ENCODE results near the gene LGALS12.
"Not testable (repeated sequence)": the region's sequence is repeated elsewhere in the genome, so short reads cannot be mapped to it uniquely, and the experiment has no call there.

Gene LGALS12

DNA sequence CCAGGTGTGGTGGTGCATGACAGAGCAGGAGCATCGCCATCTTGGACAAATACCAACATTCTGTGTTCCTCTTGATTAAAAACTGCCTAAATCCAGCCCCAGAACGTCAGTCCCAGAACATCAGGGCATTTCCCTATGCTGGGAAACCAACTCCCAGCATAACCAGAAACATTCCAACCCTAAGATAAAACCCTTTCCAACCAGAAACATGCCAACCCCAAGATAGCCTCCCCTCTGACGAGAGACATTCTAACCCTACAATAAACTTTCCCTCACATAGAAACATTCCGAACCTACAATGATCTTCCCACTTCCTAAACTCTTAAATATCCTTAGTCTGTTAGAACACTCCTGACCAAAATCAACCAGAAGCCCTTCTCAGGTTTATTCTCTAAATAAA, 42.3 kb downstream of the LGALS12 start:
- no peak for TF ChIP-seq CTCF (IDR thresholded peaks at IDR 0.05; ENCODE audit: low read depth, low read length, missing control alignments)
- DNase-seq = no peak

DNA sequence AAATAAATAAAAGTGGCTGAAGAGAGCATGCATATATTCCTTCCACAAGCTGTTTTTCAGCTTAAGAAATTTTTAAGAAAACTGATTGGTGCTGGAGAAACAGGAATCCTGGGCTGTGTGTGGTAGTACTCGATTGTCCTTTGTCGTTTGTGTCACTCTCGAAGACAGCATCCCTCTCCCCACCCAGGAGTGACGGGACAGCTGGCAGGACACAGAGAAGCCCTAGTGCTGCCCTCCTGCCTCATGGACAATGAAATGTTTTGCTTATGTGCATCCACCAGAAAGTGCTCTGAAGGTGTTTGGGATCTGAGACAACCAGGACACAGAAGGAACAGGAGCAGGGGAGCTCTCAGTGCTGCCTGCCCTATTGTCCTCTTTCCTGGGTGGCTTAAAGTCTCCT, 43.5 kb downstream of the LGALS12 start:
- TF ChIP-seq CTCF (IDR thresholded peaks at IDR 0.05; ENCODE audit: low read depth, low read length, missing control alignments) = no peak
- in situ Hi-C loops (cut with HindIII; ENCODE audit: low pct_ligation_motif_present, low sequenced_read_pairs) = no loop called here
- H3K4me3 ChIP-seq (ENCODE audit: low read depth, low read length) = no peak overlapping the region
- H3K27ac ChIP-seq = no peak overlapping the region
- H3K36me3 ChIP-seq (replicated peaks) = no peaks in the 10 kb centered on the region
- no peak for DNase-seq
- no peaks in the 10 kb centered on the region for H3K27me3 ChIP-seq (replicated peaks)

More for the DNA sequence above, 42.3 kb downstream of the LGALS12 start:
- in situ Hi-C loops (cut with HindIII; ENCODE audit: low pct_ligation_motif_present, low sequenced_read_pairs) = no loop called here
- Histone ChIP-seq H3K27me3 (replicated peaks) (no peaks in the 10 kb centered on the region), H3K4me3 (ENCODE audit: low read depth, low read length) (no peak overlapping the region), H3K27ac (no peak overlapping the region), H3K36me3 (replicated peaks) (no peaks in the 10 kb centered on the region)

DNA sequence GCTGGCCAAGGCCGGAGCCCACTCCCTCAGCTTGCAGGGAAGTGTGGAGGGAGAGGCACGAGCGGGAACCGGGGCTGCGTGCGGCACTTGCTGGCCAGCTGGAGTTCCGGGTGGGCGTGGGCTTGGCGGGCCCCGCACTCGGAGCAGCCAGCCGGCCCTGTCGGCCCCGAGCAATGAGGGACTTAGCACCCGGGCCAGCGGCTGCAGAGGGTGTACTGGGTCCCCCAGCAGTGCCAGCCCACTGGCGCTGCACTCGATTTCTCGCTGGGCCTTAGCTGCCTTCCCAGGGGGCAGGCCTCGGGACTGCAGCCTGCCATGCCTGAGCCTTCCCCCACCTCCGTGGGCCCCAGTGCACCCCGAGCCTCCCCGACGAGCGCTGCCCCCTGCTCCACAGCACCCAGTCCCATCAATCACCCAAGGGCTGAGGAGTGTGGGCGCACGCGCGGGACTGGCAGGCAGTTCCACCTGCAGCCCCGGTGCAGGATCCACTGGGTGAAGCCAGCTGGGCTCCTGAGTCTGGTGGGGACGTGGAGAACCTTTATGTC, 44.3 kb downstream of the LGALS12 start:
- H3K4me3 ChIP-seq (ENCODE audit: low read depth, low read length); H3K27me3 ChIP-seq (replicated peaks); H3K36me3 ChIP-seq (replicated peaks); H3K27ac ChIP-seq; in situ Hi-C loops (cut with HindIII; ENCODE audit: low pct_ligation_motif_present, low sequenced_read_pairs); DNase-seq: not testable (repeated sequence)

DNA sequence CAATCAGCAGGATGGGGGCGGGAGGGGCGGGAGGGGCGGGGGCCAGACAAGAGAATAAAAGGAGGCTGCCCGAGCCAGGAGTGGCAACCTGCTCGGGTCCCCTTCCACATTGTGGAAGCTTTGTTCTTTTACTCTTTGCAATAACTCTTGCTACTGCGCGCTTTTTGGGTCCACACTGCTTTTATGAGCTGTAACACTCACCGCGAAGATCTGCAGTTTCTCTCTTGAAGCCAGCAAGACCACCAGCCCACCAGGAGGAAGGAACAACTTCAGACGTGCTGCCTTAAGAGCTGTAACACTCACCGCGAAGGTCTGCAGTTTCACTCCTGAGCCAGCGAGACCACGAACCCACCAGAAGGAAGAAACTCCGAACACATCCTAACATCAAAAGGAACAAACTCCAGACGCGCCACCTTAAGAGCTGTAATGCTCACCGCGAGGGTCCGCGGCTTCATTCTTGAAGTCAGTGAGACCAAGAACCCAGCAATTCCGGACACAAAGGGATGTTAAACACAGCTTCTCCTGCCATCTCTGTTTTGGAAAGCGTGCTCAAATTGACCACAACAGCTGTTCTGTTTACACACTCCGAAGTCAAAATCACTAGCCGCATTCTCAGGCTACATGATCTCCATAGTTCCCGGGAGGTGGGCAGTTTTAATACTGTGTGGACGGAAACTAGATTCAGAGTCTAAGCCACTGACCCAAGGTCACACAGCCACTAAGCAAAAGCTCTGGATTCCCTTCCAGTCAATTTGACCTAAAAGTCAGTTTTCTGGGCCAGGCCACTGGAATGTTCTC, 45.4 kb downstream of the LGALS12 start:
- TF ChIP-seq CTCF (IDR thresholded peaks at IDR 0.05; ENCODE audit: low read depth, low read length, missing control alignments) = no peak
- in situ Hi-C loops (cut with HindIII; ENCODE audit: low pct_ligation_motif_present, low sequenced_read_pairs) = no loop called here
- Histone ChIP-seq H3K27ac (no peak overlapping the region), H3K4me3 (ENCODE audit: low read depth, low read length) (no peak overlapping the region), H3K27me3 (replicated peaks) (no peaks in the 10 kb centered on the region), H3K36me3 (replicated peaks) (no peaks in the 10 kb centered on the region)
- no peak for DNase-seq

DNA sequence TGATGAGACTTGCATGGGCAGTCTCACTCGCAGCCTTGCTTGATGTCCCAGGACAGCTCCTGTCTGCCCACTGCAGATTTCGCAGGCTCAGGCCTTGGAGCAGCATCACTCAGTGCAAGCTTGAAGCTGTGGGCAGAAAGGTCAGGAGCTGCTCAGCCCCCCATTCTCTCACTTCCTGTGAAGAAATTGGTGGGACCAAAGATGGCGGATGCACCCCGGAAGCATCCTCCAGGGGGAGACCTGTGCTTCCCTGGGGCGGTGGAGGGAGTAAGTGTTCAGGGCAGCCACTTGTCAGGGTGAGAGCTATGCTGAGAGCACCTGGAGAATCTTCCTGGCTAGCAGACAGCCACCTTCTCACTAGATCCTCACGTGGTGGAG, 46.0 kb downstream of the LGALS12 start:
- TF ChIP-seq CTCF (IDR thresholded peaks at IDR 0.05; ENCODE audit: low read depth, low read length, missing control alignments) = no peak
- H3K27ac ChIP-seq = no peak overlapping the region
- H3K36me3 ChIP-seq (replicated peaks) = no peaks in the 10 kb centered on the region
- H3K4me3 ChIP-seq (ENCODE audit: low read depth, low read length) = no peak overlapping the region
- in situ Hi-C loops (cut with HindIII; ENCODE audit: low pct_ligation_motif_present, low sequenced_read_pairs) = no loop called here
- no peak for DNase-seq
- H3K27me3 ChIP-seq (replicated peaks) = no peaks in the 10 kb centered on the region

DNA sequence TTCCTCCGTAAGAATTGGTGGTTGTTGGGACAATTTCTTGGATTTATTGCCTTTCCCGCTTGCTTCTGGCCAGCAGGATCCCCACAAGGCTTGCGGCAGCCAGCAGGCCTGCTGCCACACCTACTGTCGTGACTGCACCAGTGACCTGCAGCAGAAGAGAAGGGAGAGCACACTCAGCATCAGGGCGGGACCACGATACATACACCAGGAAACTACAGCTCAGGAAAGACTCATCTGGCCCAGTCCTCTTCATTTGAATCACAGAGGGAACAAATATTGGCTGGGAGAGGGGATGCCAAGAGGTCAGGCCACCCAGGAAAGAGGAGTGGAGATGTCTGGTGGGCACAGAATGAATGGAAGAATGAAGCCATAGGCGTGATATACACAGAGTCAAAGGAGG, 47.0 kb downstream of the LGALS12 start:
- H3K27me3 ChIP-seq (replicated peaks) = no peaks in the 10 kb centered on the region
- no peaks in the 10 kb centered on the region for H3K36me3 ChIP-seq (replicated peaks)
- H3K4me3 ChIP-seq (ENCODE audit: low read depth, low read length) = no peak overlapping the region
- DNase-seq = no peak
- H3K27ac ChIP-seq = no peak overlapping the region
- no peak for TF ChIP-seq CTCF (IDR thresholded peaks at IDR 0.05; ENCODE audit: low read depth, low read length, missing control alignments)
- in situ Hi-C loops (cut with HindIII; ENCODE audit: low pct_ligation_motif_present, low sequenced_read_pairs) = no loop called here

Data from brain microvascular endothelial cell (primary cell).